NCI-H1436 treated with DMSO at 0.1 percent for 48 hours (cell line): ENCODE measurements around the gene ULK1.

Experiments used
- DNase-seq: peaks from one replicate; lab custom pipeline; 2025; lab: John Stamatoyannopoulos, UW

Gene ULK1

DNA sequence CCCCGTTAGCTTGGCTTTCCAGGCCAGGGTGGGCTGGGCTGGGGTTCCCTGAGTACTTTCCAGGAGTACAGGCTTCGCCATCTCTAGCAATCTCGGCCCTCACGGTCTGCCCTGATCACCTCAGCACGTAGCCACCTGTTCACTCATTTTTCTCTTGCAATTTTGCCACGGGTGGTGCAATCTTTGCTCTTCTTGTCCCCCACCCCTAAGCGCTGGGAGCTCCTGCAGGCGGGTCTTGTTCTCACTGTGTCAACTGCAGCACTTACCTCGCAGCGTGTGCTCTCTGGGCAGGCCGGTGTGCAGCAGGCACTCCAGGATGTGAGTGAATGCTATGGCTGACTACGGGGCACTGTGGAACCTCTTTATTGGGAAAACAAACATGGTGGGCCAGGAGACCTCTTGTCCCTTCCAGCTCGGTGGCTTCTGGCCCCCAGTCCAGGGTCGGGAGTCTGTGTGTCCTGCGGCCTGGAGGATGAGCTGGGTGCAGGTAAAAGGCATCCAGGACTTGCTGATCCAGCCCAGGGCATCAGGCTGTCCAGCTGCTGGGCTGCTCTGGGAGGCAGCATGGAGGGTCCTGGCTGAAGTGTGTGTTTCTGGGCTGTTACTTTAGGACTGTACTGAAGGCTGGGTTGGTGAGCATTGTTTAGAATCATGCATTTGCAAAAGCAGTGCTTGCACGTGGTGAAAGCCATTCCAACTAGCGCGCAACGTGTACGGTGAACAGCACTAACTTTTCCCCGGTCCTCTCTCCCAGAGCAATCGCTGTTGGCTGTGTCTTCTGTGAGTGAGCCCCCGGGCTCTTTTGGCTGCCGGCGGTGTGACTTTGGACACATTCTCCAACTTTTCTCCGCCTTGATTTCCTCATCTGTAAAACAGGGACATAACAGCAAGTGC, 1.5 kb upstream of the ULK1 start:
- no peak for DNase-seq

DNA sequence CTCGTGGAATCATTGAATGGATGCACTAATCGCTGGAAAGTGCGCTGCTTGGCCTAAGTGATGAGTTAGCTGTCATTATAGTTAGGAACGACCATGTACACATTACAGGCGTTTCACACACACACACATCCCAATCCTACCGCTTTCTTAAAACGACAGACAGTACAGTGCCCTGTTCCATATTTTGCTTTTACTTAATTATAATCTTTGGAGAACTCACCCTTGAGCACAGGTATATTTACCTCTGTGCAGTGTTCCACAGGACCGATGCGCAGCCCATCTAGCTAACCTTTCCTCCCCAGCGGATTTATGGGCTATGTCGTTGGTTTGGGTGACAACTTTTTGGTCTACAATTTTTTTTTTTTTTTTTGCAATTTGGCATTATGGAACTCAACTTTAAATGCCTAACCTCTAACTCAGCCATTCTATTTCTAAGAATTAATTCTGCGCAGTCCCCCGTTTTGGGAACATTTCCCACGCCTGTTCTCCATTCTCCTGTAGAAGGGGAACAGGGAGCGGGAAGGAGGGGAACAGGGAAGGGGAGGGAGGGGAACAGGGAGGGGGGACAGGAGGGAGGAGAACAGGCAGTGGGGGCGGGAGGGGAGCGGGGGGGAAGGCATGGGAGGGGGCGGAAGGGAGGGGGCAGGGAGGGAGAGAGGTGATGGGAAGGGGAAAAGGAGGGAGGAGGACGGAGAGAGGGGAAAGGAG, 663 bp upstream of the ULK1 start:
- DNase-seq: no peak

DNA sequence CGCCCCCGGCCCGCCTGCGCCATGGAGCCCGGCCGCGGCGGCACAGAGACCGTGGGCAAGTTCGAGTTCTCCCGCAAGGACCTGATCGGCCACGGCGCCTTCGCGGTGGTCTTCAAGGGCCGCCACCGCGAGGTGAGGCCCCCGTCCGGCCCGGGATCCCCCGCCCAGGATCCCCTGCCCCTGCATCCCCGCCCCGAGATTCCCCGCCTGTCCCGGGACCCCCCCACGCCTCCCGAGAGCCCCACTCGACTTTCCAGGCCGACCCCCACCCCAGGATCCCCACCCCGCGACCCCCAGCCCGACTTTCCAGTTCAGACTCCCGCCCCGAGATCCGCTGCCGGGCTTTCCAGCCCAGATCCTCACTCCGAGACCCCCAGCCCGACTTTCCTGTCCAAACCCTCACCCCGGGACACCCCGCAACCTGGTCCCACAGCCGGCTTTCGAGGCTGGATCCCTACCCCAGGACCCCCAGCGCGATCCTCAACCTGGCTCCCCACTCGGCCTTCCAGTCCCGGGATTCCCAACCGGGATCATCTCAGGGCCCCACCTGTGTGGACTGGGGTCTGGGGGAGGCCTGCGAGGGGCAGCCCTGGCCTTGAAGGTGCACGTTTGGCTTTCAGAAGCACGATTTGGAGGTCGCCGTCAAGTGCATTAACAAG, 688 bp downstream of the ULK1 start:
- no peak for DNase-seq

DNA sequence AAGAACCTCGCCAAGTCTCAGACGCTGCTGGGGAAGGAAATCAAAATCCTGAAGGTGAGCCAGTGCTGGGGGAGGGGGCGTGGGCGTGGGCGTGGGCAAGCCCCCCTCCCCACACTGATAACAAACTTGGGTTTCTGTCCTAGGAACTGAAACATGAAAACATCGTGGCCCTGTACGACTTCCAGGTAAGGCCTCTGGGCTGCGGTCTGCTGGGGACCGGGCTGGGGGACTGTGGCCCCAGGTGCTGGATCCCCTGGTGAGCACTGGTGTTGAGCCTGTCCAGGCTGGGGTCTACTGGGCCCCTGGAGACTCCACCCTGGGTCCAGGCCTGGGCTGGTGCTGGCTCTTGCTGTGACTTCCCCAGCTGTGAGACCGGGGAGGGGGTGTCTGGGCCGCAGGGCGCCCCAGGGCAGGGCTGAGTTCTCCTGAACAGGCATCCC, 1.2 kb downstream of the ULK1 start:
- no peak for DNase-seq

DNA sequence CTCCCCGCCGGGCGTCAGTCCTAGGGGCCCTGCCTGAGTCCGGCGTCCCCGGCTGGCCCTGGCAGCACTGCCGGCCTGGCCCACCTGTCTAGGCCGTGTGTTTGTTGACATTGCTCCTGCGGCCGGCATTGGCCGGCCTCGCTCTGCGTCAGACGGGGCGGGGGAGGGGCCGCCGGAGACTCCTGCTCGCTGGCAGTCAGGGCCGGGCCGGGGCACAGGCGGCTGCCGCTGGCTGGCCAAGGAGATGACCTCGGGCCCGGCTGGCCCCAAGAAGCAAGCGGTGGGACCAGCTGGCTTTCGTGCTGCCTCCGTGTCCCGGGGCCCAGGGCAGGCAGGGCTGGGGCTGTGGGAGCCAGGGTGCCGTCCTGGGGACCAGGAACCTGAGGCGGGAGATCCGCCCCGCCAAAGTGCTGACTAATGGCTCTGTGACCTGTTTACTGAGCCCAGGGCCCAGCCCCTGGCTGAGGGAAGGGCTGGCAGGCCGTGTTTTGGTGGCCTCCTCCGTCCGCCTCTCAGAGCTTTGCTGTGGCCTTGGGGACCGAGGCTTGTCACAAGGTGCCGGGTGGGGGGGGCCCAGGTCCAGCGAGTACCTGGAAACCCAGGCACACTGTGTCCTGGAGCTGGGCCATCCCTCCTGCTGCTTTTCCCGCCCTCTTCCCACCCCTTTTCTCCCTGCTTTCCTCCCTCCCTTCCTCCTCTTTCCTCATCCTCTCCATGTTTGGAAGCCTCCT, 1.8 kb downstream of the ULK1 start:
- DNase-seq: no peak

DNA sequence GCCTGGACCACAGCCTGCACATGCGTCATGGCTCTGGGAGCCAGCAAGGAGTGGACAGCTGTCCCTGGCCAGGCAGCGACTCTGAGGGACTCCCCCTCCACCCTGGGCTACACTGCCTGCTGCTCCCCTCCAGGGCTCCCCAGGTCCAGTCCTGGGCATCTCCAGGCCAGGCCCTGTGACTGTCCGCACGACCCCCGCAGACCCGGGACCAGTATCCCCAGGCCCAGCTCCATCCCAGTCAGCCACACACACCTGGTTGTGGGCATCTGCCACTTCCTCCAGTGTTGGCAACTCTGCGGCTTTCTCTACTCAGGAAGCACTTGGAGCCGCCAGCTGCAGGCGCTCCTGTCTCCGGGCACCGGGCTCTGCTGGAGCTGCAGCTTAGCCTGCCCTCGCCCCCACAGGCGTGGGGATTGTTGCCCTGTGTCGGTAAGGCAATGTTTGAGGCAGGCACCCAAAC, 2.4 kb downstream of the ULK1 start:
- DNase-seq: no peak

DNA sequence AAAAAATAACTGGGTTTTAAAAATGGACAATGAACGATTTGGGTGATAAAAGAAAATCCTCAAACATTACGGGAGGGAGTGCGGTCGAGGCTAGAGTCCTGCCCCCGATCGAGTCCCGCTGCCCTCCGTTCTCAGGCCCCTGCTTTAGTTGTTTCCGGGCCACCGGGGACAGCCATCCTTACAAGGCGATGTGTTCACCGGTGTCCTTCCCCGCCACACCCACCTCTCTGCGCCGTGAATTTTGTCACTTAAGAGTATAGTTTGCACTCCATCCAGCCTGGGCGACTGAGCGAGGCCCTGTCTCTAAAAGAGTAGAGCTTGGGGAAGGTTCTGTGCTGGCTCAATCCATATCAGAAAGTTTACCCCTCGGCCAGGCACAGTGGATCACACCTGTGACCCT, 2.9 kb downstream of the ULK1 start:
- no peak for DNase-seq

DNA sequence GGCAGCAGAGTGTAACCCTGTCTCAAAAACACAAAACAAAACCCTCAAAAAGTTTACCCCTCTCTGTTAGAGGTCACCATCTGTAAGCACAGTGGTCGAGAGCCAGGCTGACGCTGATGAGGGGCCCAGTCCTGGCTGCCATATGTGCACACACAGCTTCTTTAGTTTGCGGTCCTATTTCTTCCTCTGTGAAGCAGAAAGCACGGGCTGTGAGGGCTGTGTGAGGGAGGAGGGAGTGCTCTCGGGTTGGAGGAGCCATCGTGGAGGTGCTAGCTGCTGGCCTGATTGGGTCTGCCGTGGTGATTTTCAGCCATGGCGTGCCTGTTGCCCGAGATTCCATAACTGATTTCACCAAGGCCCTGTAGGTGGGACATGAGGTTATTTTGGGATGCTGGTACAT, 3.5 kb downstream of the ULK1 start:
- DNase-seq: no peak

DNA sequence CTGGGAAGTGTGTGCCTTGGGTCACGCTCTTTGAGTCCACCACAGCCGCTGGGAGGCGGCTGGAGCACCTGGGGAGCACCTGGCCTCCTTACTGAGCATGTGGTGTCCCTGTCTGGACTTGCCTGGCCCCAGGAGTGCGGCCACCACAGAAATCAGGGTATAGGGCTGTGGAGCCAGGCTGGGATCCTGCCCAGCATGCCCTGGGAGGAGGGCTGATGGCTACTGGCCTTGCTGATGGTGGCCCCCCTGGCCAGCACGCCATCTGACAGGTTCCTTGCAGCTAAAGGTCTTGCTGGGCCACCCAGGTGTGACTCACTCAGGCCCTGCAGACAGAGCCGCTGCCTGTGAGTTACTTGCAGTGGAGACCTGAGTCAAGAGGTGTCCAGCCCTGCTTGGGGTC, 6.0 kb downstream of the ULK1 start:
- no peak for DNase-seq

DNA sequence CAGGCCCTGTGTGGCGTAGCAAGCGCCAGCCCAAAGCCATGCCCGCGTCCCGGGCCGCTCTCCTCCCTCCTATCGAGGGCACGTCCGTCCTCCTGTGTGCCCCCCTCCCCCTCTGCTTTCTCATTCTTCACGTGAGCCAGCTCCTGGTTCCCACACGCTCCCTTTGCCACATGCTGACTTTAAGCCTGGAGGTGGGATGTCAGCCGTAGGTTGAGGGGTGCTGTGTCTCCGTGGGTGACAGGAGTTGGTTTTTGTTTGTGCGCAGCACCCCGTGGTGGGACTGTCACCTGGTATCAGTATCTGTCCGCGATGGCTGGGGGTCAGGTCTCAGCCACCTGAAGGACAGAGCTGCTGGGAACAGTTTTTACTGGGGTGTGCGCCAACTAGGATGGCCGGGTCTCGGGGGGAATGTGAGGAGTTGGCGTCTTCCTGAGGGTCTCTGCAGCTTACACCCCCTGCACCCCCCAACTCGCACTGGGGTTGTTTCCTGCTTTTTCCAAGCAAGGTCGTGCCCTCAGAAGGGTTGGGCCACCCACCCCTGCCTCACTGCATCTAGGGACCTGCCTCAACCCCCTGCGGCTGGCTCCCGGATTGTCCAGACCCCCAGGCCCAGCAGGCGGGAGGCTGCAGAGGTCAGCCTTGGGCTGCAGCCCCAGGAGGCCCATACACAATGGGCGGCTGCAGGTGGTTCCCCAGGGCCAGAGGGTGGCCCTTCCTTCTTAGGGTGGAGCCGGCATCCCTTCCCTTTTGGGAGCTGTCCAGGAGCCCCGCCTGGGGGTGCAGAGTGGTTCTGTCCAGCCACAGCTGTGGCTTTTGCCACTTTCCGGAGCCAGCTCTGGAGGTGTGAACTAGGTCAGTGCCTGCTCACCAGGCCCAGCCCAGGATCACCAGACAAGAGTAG, 7.3 kb downstream of the ULK1 start:
- no peak for DNase-seq

DNA sequence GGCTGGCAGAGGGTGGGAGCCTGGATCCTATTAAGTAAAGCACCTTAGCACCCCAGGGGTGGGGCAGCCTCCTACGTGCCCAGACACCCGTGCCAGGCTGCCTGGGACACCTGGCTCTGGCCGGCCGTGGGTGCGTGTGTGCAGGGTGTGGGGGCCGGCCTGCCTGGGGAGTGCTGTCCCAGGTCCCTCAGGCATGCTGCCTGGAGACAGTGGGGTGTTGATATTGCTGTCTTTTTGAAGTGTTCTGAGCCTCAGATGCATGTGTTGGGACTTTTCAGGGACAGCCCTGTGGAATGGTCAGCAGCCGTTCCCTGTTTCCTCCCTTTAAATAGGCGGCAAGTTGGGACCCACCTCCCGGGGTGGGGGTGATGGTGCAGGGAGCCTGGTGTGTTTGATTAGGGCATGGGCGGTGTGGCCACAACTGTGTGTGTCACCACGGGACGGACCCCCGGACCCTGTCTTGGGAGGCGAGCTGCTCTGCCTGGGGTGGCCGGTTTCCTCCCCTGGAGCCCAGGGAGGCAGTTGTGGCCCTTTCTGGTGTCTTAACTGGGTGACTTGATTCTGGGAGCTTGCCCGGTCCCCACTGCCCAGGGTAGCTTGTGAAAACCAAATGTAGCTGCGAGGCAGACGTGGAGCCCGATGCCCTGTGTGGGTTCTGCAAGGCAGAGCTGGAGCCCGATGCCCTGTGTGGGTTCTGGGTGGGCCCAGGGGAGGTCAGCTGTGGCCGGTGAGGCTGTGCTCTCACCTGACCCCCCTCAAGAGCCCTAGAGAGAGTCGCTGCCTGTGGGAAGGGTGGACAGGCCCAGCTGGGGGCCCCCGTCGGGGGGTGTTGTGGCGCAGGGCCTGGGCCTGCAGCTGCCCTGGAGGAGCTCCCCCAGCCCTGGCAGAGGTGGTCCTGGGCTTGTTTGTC, 8.2 kb downstream of the ULK1 start:
- DNase-seq: no peak

DNA sequence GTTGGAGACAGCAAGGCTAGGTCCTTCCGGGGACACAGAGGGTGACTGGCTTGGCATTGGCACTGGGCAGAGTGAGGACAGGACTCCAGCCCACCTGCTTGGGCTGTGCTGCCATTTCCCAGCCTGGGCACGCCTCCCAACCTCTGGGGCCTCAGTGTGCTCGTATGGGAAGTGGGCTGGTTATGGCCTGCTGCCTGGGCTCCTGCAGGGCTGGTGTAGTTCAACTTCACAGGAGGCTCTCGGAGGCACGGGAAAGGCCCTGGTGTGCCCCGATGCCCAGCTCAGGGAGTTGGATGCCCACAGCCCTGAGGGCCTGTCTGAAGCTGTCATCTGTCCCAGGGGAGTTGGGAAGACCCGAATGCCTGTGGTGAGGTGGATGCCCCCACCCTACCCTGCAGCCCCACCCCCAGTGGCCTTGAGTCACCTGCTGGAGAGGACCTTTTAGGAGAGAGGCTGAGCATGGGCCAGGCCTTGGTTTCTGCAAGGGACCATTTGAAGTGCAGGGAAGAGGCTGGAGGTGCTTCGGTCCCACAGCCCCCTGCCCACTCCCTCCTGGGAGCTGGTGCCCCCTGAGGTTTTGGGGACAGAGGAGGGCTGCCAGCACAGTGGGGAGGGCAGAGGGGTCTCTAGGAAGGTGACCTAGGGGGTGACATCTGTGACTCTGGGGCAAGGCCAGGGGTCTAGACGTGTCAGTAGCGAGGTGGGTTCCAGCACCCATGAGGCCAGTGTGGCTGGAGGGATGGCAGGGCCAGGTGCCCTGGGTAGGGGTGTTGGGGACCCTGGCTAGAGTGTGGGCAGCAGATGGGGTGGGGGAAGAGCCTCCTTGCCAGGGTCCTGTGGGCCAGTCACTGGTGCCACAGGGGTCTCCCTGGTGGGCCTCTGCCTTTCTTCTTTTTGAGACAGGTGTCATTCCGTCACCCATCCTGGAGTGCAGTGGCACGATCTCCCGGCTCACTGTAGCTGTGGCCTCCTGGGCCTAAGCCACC, 9.1 kb downstream of the ULK1 start:
- DNase-seq: no peak

DNA sequence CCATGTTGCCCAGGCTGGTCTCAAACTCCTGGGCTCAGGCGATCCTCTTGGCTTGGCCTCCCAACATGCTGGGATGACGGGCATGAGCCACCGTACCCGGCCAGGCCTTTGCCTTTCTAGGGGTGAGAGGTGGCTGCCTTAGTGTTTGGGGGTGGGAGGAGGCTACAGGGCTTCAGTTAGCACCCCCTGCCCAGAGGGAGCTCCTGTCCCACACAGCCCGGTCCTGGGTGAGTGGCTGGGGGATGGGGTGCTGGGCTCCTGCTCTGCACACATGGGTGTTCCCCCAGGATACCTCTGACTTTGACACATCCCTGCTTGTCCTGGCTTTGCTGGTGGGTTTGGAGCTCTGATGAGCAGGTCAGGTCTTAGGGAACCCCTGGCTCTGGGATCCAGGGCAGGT, 9.9 kb downstream of the ULK1 start:
- DNase-seq: no peak

DNA sequence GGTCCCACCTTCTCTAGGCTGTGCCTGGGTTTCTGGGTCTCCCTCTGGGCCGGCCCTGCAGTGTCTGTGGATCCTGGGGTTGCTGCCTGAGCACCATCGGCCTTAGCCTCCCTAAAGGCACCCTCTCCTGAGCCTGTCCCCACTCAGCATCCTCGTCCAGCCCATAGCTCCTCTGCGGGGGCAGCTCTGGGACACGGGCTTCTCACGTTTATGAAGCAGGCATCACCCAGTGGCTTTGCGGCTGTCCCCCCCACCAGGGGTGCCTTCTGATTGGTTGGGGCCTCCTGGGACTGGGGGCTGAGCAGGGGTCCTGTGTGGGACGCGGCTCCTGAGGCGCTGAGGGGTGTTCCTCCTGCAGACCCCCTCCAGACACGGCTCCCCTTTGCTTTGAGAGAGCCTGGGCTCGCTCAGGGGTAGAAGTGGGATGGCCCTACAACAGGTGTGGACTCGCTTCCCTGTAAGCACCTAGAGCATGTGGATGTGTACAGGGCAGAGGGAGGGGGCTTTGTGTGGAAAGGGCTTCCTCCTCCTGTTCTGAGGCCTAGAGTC, 10.7 kb downstream of the ULK1 start:
- DNase-seq: no peak

DNA sequence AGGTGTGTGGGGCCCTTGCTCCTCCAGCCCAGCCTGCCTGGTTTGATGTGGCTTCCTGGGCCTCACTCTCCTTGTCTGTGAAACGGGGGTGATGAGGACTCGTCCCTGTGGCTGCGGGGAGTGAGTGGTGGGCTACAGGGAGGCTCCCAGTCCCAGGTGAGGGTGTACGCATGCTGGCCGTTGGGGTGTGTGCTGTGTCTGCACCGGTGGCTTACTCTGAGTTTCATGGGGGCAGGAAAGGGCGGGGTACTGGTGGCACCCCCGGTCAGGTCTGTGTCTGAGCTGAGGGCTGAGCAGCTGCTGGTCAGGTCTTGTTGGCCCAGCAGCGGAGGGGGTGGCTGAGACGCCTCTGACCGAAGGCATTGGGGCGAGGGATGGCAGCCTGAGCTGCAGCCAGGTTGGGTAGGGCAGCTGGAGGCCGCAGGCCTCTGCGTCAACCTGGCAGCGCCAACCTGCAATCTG, 11.2 kb downstream of the ULK1 start:
- no peak for DNase-seq

DNA sequence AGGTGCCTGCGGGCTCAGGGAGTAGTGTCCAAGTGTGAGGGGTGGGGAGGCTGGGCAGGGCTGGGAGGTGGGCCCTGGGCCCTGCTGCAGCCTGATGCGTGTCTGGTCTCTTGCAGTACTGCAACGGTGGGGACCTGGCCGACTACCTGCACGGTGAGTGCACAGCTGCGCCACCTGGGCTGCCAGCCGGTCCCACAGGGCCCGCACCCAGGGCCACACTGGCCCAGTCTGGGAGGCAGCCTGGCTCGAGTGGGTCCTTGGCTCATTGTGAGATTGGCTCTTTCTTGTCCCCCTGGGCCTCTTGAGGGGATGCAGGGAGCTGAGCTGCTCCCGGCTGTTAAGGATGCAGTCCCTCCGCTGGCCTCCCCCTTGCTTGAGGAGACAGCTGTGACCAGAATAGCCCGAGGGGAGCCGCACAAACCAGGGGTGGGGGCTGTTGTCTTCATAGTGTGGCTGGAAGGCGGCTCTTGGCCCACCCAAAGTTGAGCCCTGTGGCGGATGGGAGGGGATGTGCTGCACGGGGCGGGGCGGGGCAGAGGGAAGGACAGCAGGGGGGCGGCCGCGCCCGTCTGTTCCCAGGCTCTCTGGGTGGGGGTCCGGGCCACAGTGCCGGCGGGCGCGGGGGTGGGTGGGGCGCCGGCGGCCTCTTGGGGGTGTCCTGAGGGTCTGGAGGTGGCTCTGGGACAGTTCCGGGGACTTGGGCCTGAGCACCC, 13.1 kb downstream of the ULK1 start:
- no peak for DNase-seq
